HEK293 (cell line): ENCODE data around the gene ENTREP1.

Experiments
- CTCF ChIA-PET: fragments of 350-600 bp; formaldehyde crosslinking; extraction: SDS; loops from one replicate; lab custom pipeline; 2021; ENCODE audit warnings: antibody characterized with exemption; lab: Yijun Ruan, JAX
- POLR2A ChIA-PET: fragments of 300-600 bp; formaldehyde crosslinking; extraction: SDS; loops from one replicate; lab custom pipeline; 2020; ENCODE audit warnings: antibody characterized with exemption, inconsistent platforms; lab: Yijun Ruan, JAX
- H3K27ac ChIP-seq: fragments of 200-500 bp; sonication (Bioruptor generic); 2 replicates; pipeline ENCODE4 v1.5.1; 2014; ENCODE audit warnings: low read depth, low read length, control low read depth, inconsistent platforms; ENCODE audit errors: extremely low read depth
- H3K36me3 ChIP-seq, 2 experiments: fragments of 200-500 bp in 1 of 2; sonication (Bioruptor generic) in 1 of 2; 1 replicate in 1 of 2; 2 replicates in 1 of 2; pipeline ENCODE4 v1.5.1; 2014 to 2017; ENCODE audit warnings: inconsistent platforms in 2 of 2, low read length in 2 of 2; ENCODE audit not compliant: control insufficient read depth in 2 of 2, insufficient read depth in 1 of 2
- H3K4me1 ChIP-seq: fragments of 200-500 bp; sonication (Bioruptor generic); 2 replicates; pipeline ENCODE4 v1.5.1; 2014; ENCODE audit warnings: mild to moderate bottlenecking, low read length, inconsistent platforms; ENCODE audit not compliant: control insufficient read depth, insufficient read depth
- H3K4me3 ChIP-seq: 2 replicates; pipeline ENCODE4 v1.5.1; 2011; ENCODE audit warnings: low read depth, mild to moderate bottlenecking, control low read depth, low read length, moderate library complexity
- H3K9me3 ChIP-seq: fragments of 200-500 bp; sonication (Bioruptor generic); 2 replicates; pipeline ENCODE4 v1.5.1; 2014; ENCODE audit warnings: low read depth, low read length, inconsistent platforms; ENCODE audit not compliant: control insufficient read depth, insufficient read depth
- BCL6B ChIP-seq: fragments of 450-650 bp; formaldehyde crosslinking; IDR thresholded peaks from 2 replicates; pipeline ENCODE4 v1.5.1; 2017; ENCODE audit warnings: missing biosample characterization, missing genetic modification characterization
- HOXA7 ChIP-seq: sonication (generic); formaldehyde crosslinking; IDR thresholded peaks from 2 replicates; pipeline ENCODE4 v1.8.1; 2022; ENCODE audit warnings: missing genetic modification reagents, borderline replicate concordance
- SCRT1 ChIP-seq: fragments of 450-650 bp; formaldehyde crosslinking; IDR thresholded peaks from 2 replicates; pipeline ENCODE4 v1.5.1; 2016; ENCODE audit warnings: missing biosample characterization, missing genetic modification characterization, borderline replicate concordance
- SP3 ChIP-seq: fragments of 450-650 bp; formaldehyde crosslinking; IDR thresholded peaks from 2 replicates; pipeline ENCODE4 v1.5.1; 2016; ENCODE audit warnings: missing biosample characterization, missing genetic modification characterization
- TSHZ1 ChIP-seq: fragments of 450-650 bp; formaldehyde crosslinking; IDR thresholded peaks from 2 replicates; pipeline ENCODE4 v1.5.1; 2016; ENCODE audit warnings: missing biosample characterization, missing genetic modification characterization, borderline replicate concordance
- ZBTB20 ChIP-seq: fragments of 450-650 bp; formaldehyde crosslinking; IDR thresholded peaks from 2 replicates; pipeline ENCODE4 v1.5.1; 2016; ENCODE audit warnings: missing biosample characterization, missing genetic modification characterization
- ZNF175 ChIP-seq: fragments of 450-650 bp; formaldehyde crosslinking; IDR thresholded peaks from 2 replicates; pipeline ENCODE4 v1.5.1; 2016; ENCODE audit warnings: missing biosample characterization, missing genetic modification characterization
- ZNF223 ChIP-seq: fragments of 450-650 bp; formaldehyde crosslinking; IDR thresholded peaks from 2 replicates; pipeline ENCODE4 v1.5.1; 2016; ENCODE audit warnings: missing biosample characterization, missing genetic modification characterization
- ZNF280D ChIP-seq: fragments of 450-650 bp; formaldehyde crosslinking; IDR thresholded peaks from 2 replicates; pipeline ENCODE4 v1.5.1; 2016; ENCODE audit warnings: missing biosample characterization, missing genetic modification characterization
- ZNF404 ChIP-seq: fragments of 450-650 bp; formaldehyde crosslinking; IDR thresholded peaks from 2 replicates; pipeline ENCODE4 v1.5.1; 2017; ENCODE audit warnings: missing biosample characterization, missing genetic modification characterization
- ZNF530 ChIP-seq: fragments of 450-650 bp; formaldehyde crosslinking; IDR thresholded peaks from 2 replicates; pipeline ENCODE4 v1.5.1; 2016; ENCODE audit warnings: low read depth, missing biosample characterization, missing genetic modification characterization
- ZNF610 ChIP-seq: fragments of 450-650 bp; formaldehyde crosslinking; IDR thresholded peaks from 2 replicates; pipeline ENCODE4 v1.5.1; 2016; ENCODE audit warnings: missing biosample characterization, missing genetic modification characterization, borderline replicate concordance
- ZNF660 ChIP-seq: fragments of 450-650 bp; IDR thresholded peaks from 2 replicates; pipeline ENCODE4 v1.5.1; 2018; ENCODE audit warnings: missing biosample characterization, mild to moderate bottlenecking, missing genetic modification characterization
- ZNF677 ChIP-seq: fragments of 450-650 bp; IDR thresholded peaks from 2 replicates; pipeline ENCODE4 v1.5.0; 2018; ENCODE audit warnings: missing biosample characterization, mild to moderate bottlenecking, missing genetic modification characterization, moderate library complexity
- TF ChIP-seq, protein P1 (sequence below): fragments of 450-650 bp; formaldehyde crosslinking; IDR thresholded peaks from 2 replicates; pipeline ENCODE4 v1.5.1; 2017; ENCODE audit warnings: missing biosample characterization, missing genetic modification characterization
- TF ChIP-seq, protein P2 (sequence below): fragments of 450-650 bp; formaldehyde crosslinking; IDR thresholded peaks from 2 replicates; pipeline ENCODE4 v1.5.1; 2016; ENCODE audit warnings: missing biosample characterization, missing genetic modification characterization, borderline replicate concordance
- TF ChIP-seq, protein P3 (sequence below): fragments of 450-650 bp; formaldehyde crosslinking; IDR thresholded peaks from 2 replicates; pipeline ENCODE4 v1.5.1; 2017; ENCODE audit warnings: missing biosample characterization, missing genetic modification characterization
- TF ChIP-seq, protein P4 (sequence below): fragments of 450-650 bp; formaldehyde crosslinking; IDR thresholded peaks from 2 replicates; pipeline ENCODE4 v1.5.0; 2017; ENCODE audit warnings: missing biosample characterization, missing genetic modification characterization, borderline replicate concordance
- TF ChIP-seq, protein P5 (sequence below): fragments of 450-650 bp; formaldehyde crosslinking; IDR thresholded peaks from 2 replicates; pipeline ENCODE4 v1.5.1; 2016; ENCODE audit warnings: missing biosample characterization, missing genetic modification characterization

The ENTREP1 gene

DNA sequence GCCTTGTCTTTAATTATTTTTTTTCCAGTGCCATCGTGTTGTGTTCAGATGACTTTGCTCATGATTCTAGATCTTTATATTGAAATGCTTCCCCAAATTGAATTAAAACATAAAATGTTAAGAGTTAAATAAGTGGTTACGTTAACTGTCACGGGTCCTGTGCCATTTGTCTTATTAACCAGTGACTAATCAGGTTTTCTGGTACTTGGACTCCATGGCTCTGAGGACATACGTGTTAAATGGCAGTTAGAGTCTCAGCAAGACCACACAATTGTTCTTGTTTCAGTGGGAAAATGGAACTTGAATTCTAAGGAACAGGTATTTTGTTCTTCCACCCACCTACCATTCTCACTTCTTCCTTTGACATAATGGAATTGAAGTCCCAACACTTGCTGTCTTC lies 32.8 kb downstream of the ENTREP1 start (continued):
- TF ChIP-seq ZNF175 (no peak), ZNF280D (tag by site-specific recombination) (no peak), SCRT1 (tag by site-specific recombination) (no peak), HOXA7 (CRISPR knock-in tag) (no peak)
- TF ChIP-seq, protein P1, sequence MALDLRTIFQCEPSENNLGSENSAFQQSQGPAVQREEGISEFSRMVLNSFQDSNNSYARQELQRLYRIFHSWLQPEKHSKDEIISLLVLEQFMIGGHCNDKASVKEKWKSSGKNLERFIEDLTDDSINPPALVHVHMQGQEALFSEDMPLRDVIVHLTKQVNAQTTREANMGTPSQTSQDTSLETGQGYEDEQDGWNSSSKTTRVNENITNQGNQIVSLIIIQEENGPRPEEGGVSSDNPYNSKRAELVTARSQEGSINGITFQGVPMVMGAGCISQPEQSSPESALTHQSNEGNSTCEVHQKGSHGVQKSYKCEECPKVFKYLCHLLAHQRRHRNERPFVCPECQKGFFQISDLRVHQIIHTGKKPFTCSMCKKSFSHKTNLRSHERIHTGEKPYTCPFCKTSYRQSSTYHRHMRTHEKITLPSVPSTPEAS, result no peak

- CTCF ChIA-PET, result interaction anchor here (1.0 kb wide), 1 partner anchor 12 kb away, joined by 3 read pairs; no protein-coding TSS in a partner anchor
- no peaks in the 10 kb centered on the region for H3K36me3 ChIP-seq
- no peaks in the 10 kb centered on the region for H3K9me3 ChIP-seq
- no peak overlapping the region for H3K27ac ChIP-seq
- POLR2A ChIA-PET, result no interaction called here
- H3K4me1 ChIP-seq, result no peaks in the 10 kb centered on the region
- no peak overlapping the region for H3K4me3 ChIP-seq
- TF ChIP-seq ZNF223 (tag by site-specific recombination) (no peak), ZNF610 (no peak), BCL6B (tag by site-specific recombination) (no peak), TSHZ1 (tag by site-specific recombination) (no peak), ZBTB20 (no peak), SP3 (tag by site-specific recombination) (no peak), ZNF660 (tag by site-specific recombination) (no peak), ZNF404 (tag by site-specific recombination) (no peak), ZNF677 (tag by site-specific recombination) (no peak), ZNF530 (tag by site-specific recombination) (no peak)
- TF ChIP-seq, protein P2, sequence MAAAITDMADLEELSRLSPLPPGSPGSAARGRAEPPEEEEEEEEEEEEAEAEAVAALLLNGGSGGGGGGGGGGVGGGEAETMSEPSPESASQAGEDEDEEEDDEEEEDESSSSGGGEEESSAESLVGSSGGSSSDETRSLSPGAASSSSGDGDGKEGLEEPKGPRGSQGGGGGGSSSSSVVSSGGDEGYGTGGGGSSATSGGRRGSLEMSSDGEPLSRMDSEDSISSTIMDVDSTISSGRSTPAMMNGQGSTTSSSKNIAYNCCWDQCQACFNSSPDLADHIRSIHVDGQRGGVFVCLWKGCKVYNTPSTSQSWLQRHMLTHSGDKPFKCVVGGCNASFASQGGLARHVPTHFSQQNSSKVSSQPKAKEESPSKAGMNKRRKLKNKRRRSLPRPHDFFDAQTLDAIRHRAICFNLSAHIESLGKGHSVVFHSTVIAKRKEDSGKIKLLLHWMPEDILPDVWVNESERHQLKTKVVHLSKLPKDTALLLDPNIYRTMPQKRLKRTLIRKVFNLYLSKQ (tag by site-specific recombination), result no peak
- TF ChIP-seq, protein P3, sequence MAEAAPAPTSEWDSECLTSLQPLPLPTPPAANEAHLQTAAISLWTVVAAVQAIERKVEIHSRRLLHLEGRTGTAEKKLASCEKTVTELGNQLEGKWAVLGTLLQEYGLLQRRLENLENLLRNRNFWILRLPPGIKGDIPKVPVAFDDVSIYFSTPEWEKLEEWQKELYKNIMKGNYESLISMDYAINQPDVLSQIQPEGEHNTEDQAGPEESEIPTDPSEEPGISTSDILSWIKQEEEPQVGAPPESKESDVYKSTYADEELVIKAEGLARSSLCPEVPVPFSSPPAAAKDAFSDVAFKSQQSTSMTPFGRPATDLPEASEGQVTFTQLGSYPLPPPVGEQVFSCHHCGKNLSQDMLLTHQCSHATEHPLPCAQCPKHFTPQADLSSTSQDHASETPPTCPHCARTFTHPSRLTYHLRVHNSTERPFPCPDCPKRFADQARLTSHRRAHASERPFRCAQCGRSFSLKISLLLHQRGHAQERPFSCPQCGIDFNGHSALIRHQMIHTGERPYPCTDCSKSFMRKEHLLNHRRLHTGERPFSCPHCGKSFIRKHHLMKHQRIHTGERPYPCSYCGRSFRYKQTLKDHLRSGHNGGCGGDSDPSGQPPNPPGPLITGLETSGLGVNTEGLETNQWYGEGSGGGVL, result no peak
- TF ChIP-seq, protein P4, sequence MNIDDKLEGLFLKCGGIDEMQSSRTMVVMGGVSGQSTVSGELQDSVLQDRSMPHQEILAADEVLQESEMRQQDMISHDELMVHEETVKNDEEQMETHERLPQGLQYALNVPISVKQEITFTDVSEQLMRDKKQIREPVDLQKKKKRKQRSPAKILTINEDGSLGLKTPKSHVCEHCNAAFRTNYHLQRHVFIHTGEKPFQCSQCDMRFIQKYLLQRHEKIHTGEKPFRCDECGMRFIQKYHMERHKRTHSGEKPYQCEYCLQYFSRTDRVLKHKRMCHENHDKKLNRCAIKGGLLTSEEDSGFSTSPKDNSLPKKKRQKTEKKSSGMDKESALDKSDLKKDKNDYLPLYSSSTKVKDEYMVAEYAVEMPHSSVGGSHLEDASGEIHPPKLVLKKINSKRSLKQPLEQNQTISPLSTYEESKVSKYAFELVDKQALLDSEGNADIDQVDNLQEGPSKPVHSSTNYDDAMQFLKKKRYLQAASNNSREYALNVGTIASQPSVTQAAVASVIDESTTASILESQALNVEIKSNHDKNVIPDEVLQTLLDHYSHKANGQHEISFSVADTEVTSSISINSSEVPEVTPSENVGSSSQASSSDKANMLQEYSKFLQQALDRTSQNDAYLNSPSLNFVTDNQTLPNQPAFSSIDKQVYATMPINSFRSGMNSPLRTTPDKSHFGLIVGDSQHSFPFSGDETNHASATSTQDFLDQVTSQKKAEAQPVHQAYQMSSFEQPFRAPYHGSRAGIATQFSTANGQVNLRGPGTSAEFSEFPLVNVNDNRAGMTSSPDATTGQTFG (tag by site-specific recombination), result no peak
- TF ChIP-seq, protein P5, sequence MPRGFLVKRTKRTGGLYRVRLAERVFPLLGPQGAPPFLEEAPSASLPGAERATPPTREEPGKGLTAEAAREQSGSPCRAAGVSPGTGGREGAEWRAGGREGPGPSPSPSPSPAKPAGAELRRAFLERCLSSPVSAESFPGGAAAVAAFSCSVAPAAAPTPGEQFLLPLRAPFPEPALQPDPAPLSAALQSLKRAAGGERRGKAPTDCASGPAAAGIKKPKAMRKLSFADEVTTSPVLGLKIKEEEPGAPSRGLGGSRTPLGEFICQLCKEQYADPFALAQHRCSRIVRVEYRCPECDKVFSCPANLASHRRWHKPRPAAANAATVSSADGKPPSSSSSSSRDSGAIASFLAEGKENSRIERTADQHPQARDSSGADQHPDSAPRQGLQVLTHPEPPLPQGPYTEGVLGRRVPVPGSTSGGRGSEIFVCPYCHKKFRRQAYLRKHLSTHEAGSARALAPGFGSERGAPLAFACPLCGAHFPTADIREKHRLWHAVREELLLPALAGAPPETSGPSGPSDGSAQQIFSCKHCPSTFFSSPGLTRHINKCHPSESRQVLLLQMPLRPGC (tag by site-specific recombination), result no peak
These were observed 38.2 kb downstream of the ENTREP1 start for GRCh38 chr9:69363191-69363590.
